SU-DHL-6 (cell line): ENCODE results near the gene DMRTB1.

Experiments used
- H2AFZ ChIP-seq: fragments of 200-600 bp; sonication (generic); 2 replicates; pipeline ENCODE4 v1.6.1; 2014; ENCODE audit warnings: low read depth, mild to moderate bottlenecking, moderate library complexity, mixed read lengths, antibody characterized with exemption, low read length; ENCODE audit not compliant: severe bottlenecking
- H3F3A ChIP-seq: fragments of 200-600 bp; shearing (Covaris generic); 2 replicates; pipeline ENCODE4 v1.6.0; 2016; ENCODE audit warnings: antibody characterized with exemption, mild to moderate bottlenecking; ENCODE audit not compliant: insufficient read depth
- H3K27ac ChIP-seq: fragments of 200-600 bp; sonication (generic); 2 replicates; pipeline ENCODE4 v1.5.1; 2016; ENCODE audit warnings: low read depth, mild to moderate bottlenecking, low read length, moderate library complexity, mixed read lengths
- H3K27me3 ChIP-seq: fragments of 200-600 bp; sonication (generic), shearing (Covaris generic); 2 replicates; pipeline ENCODE4 v1.6.0; 2014; ENCODE audit warnings: mild to moderate bottlenecking, low read length
- H3K36me3 ChIP-seq: fragments of 200-600 bp; sonication (generic); 2 replicates; pipeline ENCODE4 v1.6.1; 2014; ENCODE audit warnings: mild to moderate bottlenecking, low read length, mixed read lengths
- H3K4me2 ChIP-seq: fragments of 300-600, 200-600 bp; shearing (Covaris generic), sonication (generic); 2 replicates; pipeline ENCODE4 v1.6.0; 2014; ENCODE audit warnings: low read length, low read depth, mild to moderate bottlenecking; ENCODE audit not compliant: poor library complexity, severe bottlenecking
- H3K4me3 ChIP-seq: fragments of 200-600 bp; sonication (generic); 2 replicates; pipeline ENCODE4 v1.5.1; 2014; ENCODE audit warnings: antibody characterized with exemption, low read length, mild to moderate bottlenecking, mixed read lengths; ENCODE audit not compliant: insufficient read depth, poor library complexity, severe bottlenecking
- H3K79me2 ChIP-seq: fragments of 200-600 bp; sonication (generic); 2 replicates; pipeline ENCODE4 v1.6.1; 2014; ENCODE audit warnings: mild to moderate bottlenecking, low read length, moderate library complexity; ENCODE audit not compliant: insufficient read depth
- H3K9ac ChIP-seq: fragments of 200-600 bp; sonication (generic); 2 replicates; pipeline ENCODE4 v1.7.0; 2014; ENCODE audit warnings: mild to moderate bottlenecking, low read length
- H3K9me2 ChIP-seq: fragments of 200-600 bp; sonication (generic); replicated peaks from 2 replicates; pipeline ENCODE4 v1.6.1; 2014; ENCODE audit warnings: low read length; ENCODE audit not compliant: insufficient read depth
- H3K9me3 ChIP-seq: fragments of 200-600 bp; sonication (generic); 2 replicates; pipeline ENCODE4 v1.6.1; 2014; ENCODE audit warnings: low read length, mixed read lengths; ENCODE audit not compliant: insufficient read depth
- H4K20me1 ChIP-seq: fragments of 200-600 bp; sonication (generic); 2 replicates; pipeline ENCODE4 v1.6.1; 2014; ENCODE audit warnings: low read depth, mild to moderate bottlenecking, antibody characterized with exemption, low read length, moderate library complexity, mixed read lengths
- EZH2phosphoT487 ChIP-seq: fragments of 200-600 bp; sonication (generic), shearing (Covaris generic); conservative IDR thresholded peaks from 2 replicates; pipeline ENCODE4 v1.6.1; 2018; ENCODE audit warnings: mild to moderate bottlenecking, antibody characterized with exemption, low read length, moderate library complexity, mixed read lengths
- TF ChIP-seq, protein P1 (sequence below): fragments of 200-600 bp; sonication (generic); IDR thresholded peaks from one replicate; pipeline ENCODE4 v1.5.1; 2017; ENCODE audit warnings: antibody characterized with exemption, mild to moderate bottlenecking, low read length, moderate library complexity; ENCODE audit not compliant: insufficient read depth, poor library complexity, severe bottlenecking

DMRTB1 gene

GRCh38 chr1:53420341-53420740 lies 38.9 kb upstream of the DMRTB1 start:
- no peaks in the 10 kb centered on the region for H3K36me3 ChIP-seq
- H3F3A ChIP-seq: no peaks in the 10 kb centered on the region
- no peaks in the 10 kb centered on the region for H4K20me1 ChIP-seq
- H3K9me3 ChIP-seq: no peaks in the 10 kb centered on the region
- H3K9ac ChIP-seq: no peak overlapping the region
- H2AFZ ChIP-seq: no peak overlapping the region
- no peak overlapping the region for H3K27ac ChIP-seq
- no peak overlapping the region for H3K4me3 ChIP-seq
- no peak overlapping the region for H3K4me2 ChIP-seq
- H3K27me3 ChIP-seq: no peaks in the 10 kb centered on the region
- H3K9me2 ChIP-seq: no peaks in the 10 kb centered on the region
- no peaks in the 10 kb centered on the region for H3K79me2 ChIP-seq
- TF ChIP-seq, protein P1, sequence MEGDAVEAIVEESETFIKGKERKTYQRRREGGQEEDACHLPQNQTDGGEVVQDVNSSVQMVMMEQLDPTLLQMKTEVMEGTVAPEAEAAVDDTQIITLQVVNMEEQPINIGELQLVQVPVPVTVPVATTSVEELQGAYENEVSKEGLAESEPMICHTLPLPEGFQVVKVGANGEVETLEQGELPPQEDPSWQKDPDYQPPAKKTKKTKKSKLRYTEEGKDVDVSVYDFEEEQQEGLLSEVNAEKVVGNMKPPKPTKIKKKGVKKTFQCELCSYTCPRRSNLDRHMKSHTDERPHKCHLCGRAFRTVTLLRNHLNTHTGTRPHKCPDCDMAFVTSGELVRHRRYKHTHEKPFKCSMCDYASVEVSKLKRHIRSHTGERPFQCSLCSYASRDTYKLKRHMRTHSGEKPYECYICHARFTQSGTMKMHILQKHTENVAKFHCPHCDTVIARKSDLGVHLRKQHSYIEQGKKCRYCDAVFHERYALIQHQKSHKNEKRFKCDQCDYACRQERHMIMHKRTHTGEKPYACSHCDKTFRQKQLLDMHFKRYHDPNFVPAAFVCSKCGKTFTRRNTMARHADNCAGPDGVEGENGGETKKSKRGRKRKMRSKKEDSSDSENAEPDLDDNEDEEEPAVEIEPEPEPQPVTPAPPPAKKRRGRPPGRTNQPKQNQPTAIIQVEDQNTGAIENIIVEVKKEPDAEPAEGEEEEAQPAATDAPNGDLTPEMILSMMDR: no peak
- no peak for TF ChIP-seq EZH2phosphoT487

DNA sequence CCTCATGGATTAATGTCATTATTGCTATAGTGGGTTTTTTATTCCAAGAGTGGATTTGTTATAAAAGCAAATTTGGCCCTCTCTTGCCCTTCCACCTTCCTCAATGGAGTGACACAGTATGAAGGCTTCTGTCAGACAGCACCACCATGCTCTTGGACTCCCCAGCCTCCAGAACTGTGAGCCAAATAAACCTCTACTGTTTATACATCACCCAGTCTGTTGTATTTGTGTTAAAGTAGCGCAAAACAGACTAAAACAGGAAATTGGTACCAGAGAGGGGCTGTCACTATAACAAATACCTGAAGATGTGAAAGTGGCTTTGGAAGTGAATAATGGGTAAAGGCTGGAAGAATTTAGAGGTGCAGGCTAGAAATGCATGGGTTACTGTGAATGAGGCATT lies 38.0 kb upstream of the DMRTB1 start:
- no peaks in the 10 kb centered on the region for H3K27me3 ChIP-seq

DNA sequence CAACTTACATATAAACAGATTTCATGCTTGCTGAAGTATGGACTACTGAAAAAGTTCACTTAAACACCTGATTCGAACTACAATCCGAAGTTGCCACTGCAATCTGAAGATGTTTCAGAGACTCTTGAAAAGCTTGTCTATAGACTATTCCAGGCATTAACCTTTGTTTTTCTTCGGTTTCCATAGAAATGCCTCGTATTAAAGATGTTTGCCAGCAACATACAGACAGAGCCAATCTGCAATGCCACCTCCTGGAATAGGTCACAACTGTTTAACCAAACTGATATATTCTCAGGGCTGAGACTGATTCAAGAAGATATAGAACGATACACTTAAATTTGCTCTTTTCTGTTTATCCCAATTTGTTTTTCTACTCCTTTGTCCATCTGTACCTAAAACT lies 28.9 kb upstream of the DMRTB1 start:
- Histone ChIP-seq H3K9me2 (no peaks in the 10 kb centered on the region), H3K9me3 (no peaks in the 10 kb centered on the region), H3K36me3 (no peaks in the 10 kb centered on the region), H3K27ac (no peak overlapping the region), H3K9ac (no peak overlapping the region), H3K4me2 (no peak overlapping the region), H3K4me3 (no peak overlapping the region), H2AFZ (no peak overlapping the region), H4K20me1 (no peaks in the 10 kb centered on the region), H3K27me3 (no peaks in the 10 kb centered on the region), H3K79me2 (no peaks in the 10 kb centered on the region), H3F3A (no peaks in the 10 kb centered on the region)
- TF ChIP-seq, protein P1: no peak
- TF ChIP-seq EZH2phosphoT487: no peak

More for the DNA sequence above, 38.0 kb upstream of the DMRTB1 start:
- no peaks in the 10 kb centered on the region for H4K20me1 ChIP-seq
- H3K27ac ChIP-seq: no peak overlapping the region
- H3K36me3 ChIP-seq: no peaks in the 10 kb centered on the region
- no peak overlapping the region for H3K4me2 ChIP-seq
- H3K9me3 ChIP-seq: no peaks in the 10 kb centered on the region
- no peaks in the 10 kb centered on the region for H3F3A ChIP-seq
- H3K9me2 ChIP-seq: no peaks in the 10 kb centered on the region
- no peak overlapping the region for H3K4me3 ChIP-seq
- H3K9ac ChIP-seq: no peak overlapping the region
- H2AFZ ChIP-seq: no peak overlapping the region
- TF ChIP-seq EZH2phosphoT487: no peak
- TF ChIP-seq, protein P1: no peak
- no peaks in the 10 kb centered on the region for H3K79me2 ChIP-seq
